HG03354 (cell line): ENCODE measurements around the gene CLCN1.

ENCODE experiments used
- ATAC-seq: cut with Tn5 transposase; IDR thresholded peaks from one replicate; pipeline ENCODE4 v1.9.1; 2021; ENCODE audit warnings: mild to moderate bottlenecking; ENCODE audit not compliant: unreplicated experiment, poor library complexity, severe bottlenecking

Gene CLCN1

DNA sequence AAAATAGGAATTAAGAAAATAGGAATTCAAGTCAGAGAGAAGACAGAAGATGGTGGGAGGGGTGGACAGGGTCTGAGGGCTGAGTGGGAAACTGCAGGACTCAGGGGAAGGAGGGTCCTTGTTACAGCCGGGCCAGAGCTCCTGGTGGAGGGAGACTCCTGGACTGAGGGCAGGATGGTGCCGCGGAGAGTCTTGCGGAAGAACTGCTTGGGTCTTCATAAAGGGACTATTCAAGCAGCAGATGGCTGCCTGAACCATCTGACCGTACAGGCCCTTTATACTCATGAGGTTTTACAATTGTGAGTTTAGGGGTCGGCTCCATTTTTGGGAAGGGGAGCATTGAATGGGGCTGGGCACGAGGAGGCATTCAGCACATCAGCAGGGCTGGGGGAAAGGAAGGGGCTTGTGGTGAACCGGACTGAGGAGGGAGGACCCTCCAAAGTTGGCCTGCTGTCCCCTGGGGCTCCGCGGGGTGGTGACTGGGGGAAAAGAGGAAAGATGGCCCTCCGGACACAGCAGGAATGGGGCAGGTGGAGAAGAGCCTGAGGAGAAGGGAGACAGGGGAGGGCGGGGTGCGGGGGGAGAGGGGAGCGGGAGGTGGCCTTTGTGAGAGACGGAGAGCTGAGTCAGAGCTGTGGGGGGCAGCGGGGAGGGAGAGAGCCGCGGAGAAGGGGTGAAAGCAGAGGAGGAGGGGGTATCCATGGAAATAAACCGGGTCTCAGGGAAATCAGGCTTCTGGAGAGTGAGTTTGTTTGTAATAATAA is 45.1 kb downstream of the CLCN1 start:
- no peak for ATAC-seq

DNA sequence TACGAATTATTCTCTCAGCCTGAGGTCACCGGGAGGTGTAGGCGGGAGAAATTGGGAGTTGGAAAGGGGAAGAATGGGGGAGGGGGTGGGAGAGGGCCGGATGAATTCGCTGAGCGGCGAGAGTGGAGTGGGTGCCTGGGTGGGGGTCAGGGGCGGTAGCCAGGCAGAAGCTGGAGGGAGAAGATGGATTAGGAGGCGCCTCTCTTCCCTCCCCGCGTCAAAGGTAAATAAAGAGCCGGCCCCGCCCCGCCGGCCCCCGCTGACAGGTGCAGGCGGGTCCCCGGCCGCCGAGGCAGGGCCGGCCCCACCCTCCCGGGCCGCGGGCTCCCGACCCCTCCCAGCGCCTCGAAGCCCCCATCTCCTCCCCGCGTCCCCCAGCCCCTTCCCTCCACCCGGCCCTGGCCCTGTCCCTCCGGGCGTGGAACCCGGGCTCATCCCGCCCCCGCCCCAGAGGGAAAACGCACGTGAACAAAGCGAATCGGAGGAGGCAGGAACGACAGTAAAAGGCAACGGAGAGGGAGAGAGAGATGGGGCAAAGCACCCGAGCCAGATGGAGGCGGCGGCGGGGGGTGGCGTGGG is 45.7 kb downstream of the CLCN1 start:
- no peak for ATAC-seq

DNA sequence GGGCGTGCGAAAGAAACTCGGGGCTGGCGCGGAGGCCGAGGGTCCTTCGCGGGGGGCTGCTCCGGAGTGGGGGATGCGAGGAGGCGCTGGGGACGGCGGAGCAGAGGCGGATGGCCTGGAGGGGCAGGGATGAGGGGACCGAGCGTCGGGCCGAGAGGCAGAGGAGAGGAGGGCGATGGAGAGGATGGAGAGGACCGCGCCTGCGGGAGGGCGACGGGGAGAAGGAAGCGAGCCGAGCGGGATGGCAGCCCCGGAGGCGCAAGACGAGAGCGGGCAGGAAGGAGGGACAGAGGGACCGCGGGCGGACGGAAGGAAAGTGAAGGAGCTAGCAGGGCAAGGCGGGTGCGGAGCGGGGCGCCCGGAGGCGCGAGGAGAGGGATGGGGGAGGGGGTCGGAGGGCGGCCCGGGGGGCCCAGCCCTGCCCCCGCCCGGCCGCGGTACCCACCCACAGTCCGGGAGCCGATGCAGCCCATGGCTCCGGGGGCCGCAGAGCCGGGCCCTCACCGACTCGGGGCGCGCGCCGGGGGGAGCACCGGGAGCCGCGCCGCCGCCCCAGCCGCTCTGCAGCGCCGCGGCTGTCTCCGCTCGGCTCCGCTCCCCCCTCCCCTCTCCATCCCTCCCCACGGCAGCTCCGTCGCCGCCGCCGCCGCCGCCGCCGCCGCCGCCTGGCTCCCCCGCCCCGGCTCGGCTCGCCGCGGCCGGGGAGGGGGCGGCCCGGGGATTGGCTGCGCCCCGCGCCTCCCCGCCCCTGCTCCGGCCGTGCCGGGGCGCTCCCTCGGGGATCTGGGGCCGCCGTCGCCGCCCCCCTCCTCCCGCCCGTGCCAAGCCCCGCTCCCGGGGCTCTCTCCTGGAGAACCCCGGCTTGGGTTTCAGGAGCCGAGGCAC is 46.5 kb downstream of the CLCN1 start, which contains the start of gene FAM131B:
FAM131B (minus strand) TSS at position 583 of the 885 bp plus-strand sequence; CDS start at position 473, 110 bp downstream.
- ATAC-seq = peak; percentile 55

DNA sequence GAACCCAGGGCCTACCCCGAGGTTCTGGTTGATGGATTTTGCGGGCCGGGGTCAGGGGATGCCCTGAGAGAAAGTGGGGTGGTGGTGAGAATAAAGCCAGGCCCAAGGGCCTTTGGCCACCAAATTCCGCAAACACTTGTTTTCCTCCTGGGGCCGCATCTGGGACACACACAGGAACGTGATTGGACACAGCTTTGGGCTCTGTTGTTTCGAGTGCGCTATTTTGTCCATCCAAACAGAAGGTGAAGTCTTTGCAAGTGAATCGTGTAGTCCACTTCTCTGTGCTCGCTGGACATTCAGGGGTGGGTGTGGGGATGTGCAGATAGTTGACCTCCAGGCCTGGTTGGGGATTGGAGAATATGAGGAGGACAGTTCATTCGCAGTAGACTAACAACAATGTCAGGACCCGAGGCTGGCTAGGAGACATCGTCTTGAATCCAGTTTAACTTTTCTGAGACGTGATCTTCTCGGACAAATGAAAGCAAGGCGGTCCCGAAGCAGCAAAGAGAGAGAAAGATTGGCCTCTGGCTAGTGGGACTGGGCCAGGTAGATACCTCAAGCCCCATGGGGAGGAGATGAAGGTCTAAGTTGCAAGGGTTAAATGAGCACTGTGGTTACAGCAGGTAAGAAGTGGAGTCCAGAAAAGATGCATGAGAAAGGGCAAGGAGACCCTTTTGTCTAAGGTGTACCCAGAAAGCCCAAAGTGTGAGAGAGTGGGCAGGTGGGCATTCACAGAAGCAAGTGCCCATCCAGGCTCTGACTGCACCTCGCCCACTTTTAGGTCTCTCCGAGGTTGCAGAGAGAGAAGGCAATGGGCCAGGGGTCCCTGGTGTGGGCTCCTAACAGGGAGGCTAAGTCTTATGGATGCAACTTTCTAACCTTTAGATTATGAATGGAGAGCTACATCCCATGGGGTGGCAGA is 47.4 kb downstream of the CLCN1 start:
- ATAC-seq = no peak

DNA sequence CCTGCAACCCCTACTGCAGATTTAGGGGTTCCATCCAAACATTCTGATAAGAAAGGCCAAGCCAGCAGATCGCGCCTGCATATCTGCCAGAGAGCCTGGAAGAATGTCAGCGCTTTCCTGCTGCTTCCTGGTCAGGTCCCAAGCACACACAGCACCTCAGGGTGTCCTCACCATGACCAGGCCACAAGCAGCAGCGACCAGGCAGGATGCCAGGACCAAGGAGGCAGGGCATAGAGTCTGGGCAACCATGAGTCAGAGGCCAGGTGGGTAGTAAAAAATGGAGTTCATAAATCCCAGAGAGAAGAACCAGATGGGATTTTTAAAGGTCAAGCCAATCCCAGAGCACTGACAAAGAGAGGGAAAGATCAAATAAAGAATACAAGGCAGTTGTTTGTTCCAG is 52.1 kb downstream of the CLCN1 start:
- no peak for ATAC-seq

DNA sequence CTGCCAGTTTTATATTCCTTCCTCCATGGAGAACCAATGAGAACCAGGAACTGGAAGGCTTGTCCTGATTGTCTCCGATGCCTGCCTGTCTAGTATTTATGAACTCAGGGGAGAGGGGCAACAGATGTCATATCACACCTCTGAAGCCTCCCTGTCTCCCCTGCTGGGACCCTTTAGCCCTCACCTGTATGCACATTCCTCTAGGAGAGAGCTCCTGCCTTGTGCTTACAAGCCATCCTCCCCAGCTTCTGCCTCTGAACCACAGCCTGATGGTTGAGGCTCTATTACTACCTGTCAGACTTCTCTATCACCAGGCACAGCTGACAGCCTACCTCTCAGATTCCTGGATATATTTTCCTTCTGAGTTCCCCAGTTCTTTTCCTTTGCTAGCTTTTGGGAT is 52.5 kb downstream of the CLCN1 start:
- no peak for ATAC-seq

DNA sequence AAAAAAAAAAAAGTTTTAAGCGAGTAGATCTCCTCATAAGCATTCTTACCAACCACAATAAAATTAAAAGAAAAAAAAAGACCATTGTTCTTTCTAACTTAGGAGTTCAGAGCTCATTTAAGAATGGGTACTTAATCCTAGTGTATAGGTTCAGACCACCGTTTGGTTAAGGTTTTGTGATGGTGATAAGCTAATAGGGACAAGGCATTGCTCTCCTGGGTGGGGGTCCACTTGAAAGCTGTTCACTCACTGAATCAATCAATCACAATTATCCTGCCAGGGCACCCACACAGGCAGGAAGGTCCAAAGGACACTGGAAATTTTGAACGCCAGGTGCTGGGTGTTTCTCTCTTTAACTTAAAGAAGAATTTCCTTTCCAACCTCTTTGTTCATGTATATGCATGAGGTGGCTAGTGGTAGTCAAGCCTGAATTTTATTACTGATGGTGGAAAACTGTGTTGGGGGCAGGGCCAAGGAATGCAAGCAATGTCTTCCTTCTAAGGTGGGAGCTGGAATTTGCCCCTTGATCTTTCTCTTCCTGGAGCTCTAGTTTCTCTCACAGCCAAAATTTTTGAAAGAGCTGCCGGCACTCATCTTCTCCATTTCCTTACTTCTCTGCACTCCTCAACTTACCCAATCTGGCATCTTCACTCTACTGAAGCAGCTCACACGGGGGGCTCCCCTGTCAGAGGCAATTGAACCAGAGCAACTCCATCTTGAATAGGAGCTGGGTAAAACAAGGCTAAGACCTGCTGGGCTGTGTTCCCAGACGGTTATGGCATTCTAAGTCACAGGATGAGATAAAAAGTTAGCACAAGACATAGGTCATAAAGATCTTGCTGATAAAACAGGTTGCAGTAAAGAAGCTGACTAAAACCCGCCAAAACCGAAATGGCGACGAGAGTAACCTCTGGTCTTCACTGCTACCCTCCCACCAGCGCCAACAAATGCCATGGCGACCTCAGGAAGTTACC is 54.1 kb downstream of the CLCN1 start:
- no peak for ATAC-seq

DNA sequence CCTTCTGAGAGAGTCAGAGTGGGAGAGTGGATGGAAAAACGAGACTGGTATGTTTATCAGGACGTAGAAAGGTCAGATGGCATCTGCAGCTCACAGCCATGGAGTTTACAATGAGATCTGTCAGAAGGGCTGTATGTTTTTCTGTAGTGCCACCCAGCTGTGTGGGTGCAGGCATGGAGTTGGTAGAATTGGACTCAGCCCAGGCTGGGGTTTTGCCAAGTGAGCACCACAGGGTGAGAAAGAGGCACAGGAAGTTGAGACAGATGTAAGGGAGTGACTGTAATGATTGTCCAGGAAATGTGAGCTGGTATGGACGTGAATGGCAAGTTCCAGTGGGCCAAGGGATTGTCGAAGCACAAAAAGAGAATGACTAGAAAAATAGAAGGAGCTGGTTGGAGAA is 56.2 kb downstream of the CLCN1 start:
- ATAC-seq = no peak

DNA sequence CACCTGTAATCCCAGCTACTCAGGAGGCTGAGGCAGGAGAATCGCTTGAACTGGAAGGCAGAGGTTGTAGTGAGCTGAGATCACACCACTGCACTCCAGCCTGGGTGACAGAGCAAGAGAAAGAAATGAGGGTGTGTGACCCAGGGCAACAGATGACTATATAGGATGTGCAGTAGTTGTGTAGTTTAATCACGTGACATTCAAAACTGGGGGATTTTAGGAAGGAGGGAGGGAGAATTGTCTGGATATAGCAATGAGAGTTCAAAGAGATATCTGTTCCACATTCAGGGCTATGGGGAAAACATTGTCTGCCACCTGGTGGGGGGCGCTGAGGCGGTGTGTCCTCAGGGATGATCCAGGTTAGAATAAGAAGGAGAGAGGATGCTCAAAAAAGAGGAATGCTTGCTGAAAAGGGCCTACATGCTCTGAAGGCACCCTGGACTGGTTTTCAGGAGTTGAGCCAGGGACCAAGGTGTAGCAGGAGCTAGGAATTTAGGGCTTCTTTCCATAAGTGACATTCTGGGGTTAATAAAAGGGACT is 57.4 kb downstream of the CLCN1 start:
- no peak for ATAC-seq

DNA sequence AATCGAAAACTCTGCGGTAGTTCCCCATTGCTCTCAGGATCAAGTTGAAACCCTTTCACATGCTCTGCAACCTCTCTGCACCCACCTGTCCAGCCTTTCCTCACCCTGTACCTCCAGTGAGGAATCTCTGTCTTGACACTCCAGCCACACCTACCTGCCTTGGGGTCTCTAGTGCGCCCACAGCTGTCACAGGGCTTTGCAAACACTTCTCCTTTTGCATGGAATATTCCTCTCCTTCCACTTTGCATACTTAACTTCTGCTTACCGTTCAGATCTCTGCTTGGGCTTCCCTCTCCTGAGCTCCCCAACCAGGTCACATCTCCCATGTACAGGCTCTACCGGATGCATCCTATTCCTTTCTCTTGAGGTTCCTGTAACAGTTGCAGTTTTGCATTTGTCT is 58.6 kb downstream of the CLCN1 start:
- no peak for ATAC-seq

DNA sequence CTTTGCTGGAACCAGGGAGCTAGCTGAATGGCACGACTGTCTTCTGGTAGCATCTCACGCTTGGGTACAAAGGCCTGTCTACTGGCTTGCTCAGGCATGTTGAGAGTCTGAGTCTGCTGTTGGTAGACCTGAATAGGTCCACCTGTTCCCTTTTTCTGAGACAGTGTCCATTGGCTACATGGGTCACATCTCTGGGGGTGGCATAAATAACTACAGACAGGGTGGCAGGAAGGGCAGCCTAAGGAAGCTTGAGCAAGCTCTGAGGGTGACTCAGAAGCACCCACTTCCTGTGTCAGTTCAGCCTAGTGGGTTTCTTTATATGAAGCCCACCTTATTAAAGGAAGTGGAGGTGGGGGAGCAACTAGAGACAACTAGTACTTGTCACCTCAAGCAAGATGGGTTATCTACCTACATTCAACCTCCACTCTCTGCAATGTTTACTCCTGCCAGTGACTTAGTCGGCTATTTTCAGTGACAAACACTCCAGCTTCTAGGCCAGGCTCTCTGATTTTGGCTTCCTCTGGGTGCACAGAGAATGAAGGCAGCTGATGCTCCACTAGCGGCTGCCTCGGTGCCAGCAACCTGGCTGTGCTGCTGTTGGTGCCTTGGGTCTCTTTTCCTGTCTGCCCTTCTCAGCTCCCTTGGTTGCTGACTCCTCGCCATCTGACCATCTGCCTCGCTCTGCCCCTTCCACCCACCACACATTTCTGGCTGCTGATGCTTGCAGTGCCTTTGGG is 59.6 kb downstream of the CLCN1 start:
- no peak for ATAC-seq

DNA sequence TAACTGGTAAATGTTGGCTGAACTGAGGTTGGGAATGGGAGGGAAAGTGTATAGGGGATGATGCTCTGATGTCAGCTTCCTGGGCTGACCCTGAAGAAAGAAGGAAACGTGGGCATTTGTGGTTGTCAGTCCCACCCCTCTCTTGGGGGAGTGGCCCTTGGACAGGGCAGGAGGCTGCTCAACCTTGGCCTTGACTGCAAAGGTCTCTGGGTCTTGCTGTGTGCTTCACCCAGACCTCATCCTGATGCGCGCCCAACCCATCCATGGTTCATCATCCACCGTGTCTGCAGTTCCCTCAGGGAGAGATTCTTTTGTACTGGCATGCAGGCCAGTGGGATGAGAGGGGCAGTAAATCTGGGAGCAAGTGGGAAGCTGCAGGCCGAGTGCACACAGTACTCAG is 60.5 kb downstream of the CLCN1 start:
- no peak for ATAC-seq

DNA sequence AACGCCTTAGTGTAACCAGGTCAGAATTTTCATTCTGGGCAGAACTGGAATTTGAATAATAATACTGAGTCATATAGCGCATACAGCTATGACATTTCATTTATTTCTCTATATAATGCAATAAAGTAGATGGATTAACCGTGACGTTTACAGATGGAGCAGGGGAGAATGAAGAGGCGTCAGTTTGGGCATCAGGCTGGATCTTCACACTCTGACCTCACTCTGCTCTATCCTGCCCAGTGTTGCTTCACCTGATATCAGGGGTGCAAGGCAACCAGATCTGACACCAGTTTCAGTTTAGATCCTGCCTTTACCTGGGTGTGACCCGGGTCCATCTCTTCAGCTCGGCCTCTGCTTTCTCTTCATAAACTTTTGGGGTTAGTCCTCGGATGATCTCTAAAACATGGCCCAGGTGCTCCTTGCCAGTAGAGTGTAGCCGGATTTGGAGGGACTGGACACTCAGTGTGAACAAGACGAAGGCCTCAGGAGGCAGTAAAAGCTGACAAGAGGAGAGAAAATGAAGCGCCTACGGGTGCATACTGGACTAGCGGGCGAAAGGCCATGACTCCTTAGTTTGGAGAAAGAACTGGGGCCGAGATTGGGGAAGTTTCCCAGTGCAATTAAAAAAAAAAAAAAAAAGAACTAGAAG is 63.8 kb downstream of the CLCN1 start:
- peak; percentile 1 for ATAC-seq

DNA sequence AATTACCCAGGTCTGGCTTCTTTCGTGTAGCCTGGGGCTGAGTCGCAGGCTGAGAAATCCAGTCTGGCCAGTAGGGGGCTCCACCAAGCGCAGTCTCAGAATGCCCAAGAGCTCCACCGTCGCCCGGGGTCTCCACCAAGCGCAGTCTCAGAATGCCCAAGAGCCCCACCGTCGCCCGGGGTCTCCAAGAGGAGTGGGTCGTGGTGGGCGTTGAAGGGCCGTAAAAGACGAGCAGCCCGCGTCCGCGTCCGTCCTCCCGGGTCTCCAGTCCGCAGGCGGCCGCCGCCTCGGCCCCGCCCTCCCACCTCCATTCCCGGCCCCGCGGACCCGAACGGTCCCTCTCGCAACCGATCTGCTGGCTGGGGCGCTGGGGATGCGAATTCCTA is 64.3 kb downstream of the CLCN1 start:
- ATAC-seq = peak; percentile 62

DNA sequence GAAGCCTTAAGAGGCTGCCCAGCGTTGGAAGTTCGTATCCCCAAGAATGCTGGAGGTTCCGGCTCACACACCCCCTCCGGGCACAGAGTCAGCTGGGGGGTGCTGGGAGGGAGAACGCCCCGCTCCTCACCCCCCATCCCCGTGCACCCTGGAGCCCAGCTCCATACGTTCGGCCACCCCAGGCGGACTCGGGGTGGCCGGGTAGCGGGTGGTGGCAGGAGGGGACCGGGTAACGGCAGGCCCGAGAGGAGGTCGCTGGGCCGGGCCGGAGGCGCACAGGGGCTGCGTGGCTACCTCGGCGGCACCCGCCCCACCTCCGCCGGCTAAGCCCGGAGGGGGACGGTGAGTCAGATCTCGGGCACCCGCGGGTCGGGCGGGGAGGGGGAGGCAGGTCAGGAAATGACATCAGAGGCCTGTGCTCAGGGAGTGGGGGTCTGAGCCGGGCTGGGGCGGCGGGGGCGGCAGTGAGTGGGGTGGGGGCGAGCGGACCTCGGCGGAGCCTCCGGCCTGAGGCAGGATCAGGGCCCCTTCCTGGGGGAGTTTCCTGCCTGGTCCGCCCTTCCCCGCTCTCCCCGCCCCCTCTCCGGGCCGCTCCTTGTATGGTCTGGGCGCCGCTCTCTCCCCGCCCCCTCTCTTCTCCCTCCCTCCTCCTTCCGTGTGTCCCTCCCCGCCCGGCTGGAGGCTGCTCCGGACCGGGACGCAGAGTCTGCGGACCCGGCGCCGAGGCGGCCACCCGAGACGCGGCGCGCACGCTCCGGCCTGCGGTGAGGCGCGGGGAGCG is 64.9 kb downstream of the CLCN1 start, which contains the start of gene ZYX:
ZYX (plus strand) TSS at position 700 of the 781 bp plus-strand sequence. CDS start 227 bp downstream, outside the sequence.
- peak; percentile 80 for ATAC-seq

DNA sequence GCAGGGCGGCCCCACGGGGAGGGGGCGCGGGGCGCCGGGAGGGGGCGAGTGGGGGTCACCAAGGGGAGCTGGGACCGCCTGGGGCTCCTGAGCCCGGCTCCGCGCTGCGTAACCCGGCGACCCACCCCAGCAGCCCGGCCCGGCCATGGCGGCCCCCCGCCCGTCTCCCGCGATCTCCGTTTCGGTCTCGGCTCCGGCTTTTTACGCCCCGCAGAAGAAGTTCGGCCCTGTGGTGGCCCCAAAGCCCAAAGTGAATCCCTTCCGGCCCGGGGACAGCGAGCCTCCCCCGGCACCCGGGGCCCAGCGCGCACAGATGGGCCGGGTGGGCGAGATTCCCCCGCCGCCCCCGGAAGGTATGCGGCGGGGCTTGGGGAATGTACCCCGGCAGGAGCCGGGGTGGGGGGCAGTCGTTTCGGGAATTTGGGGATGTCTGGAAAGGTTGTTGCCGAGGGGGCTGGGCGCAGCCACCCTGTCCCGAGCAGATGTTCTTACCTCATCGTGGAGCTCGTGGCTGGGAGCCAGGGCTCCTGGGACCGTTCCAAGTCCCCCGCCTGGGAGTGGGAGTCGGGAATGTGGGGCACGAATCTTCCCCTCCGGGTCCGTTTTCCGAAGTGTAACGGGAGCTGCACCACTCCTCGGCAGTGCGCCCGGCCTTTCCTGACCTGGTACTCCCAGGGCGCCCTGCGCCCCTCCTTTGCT is 65.7 kb downstream of the CLCN1 start:
- peak; percentile 23 for ATAC-seq
